Breast epithelium (tissue), 4 donors: Measurements from ENCODE around the gene QPRT. TPM values are rescaled to one million over a fixed set of nuclear protein-coding genes. Genes with fewer than 3 reads are reported as not detected.
A peak's percentile ranks its signal among the peaks of the same experiment; 100 is the strongest.

Experiments used
- DNase-seq, 2 donors: peaks; one replicate each; pipeline ENCODE4 v3.0.0-alpha.2; 2019; ENCODE audit warnings: low spot score in 2 of 2
- H3K27ac ChIP-seq, 2 donors: fragments of 200-600 bp; sonication (generic) in 1 of 2; one replicate each; pipeline ENCODE4 v1.5.1; 2016 to 2019; ENCODE audit warnings: mild to moderate bottlenecking in 1 of 2
- H3K27me3 ChIP-seq, 2 donors: fragments of 200-600 bp; sonication (generic) in 1 of 2; one replicate each; pipeline versions ENCODE4 v1.5.1 to v1.6.0; 2017 to 2019; ENCODE audit warnings: control low read depth in 1 of 2, mild to moderate bottlenecking in 1 of 2
- H3K36me3 ChIP-seq: fragments of 200-600 bp; one replicate; pipeline ENCODE4 v1.5.1; 2019
- H3K4me1 ChIP-seq, 2 donors: fragments of 200-600 bp; sonication (generic); one replicate each; pipeline ENCODE4 v1.5.1; 2016 to 2019; ENCODE audit warnings: control low read depth in 1 of 2
- H3K4me3 ChIP-seq, 3 donors: fragments of 200-600 bp; sonication (generic); 1 replicate in 2 of 3; 2 replicates in 1 of 3; pipeline ENCODE4 v1.5.1; 2016 to 2019; ENCODE audit warnings: mild to moderate bottlenecking in 3 of 3, moderate library complexity in 2 of 3
- H3K9me3 ChIP-seq, 2 donors: fragments of 200-600 bp; sonication (generic) in 1 of 2; one replicate each; pipeline ENCODE4 v1.5.1; 2016 to 2019; ENCODE audit warnings: control low read depth in 1 of 2
- CTCF ChIP-seq, 3 donors: fragments of 450-650 bp; IDR thresholded peaks; one replicate each; pipeline ENCODE4 v1.5.1; 2016 to 2017; ENCODE audit warnings: antibody characterized with exemption in 3 of 3, mild to moderate bottlenecking in 3 of 3, moderate library complexity in 3 of 3
- POLR2A ChIP-seq: fragments of 450-650 bp; IDR thresholded peaks from one replicate; pipeline ENCODE4 v1.6.1; 2016; ENCODE audit warnings: antibody characterized with exemption, mild to moderate bottlenecking, moderate library complexity
- POLR2AphosphoS5 ChIP-seq, 3 donors: sonication (generic); formaldehyde crosslinking; IDR thresholded peaks; one replicate each; pipeline ENCODE4 v1.6.1; 2017; ENCODE audit warnings: antibody characterized with exemption in 3 of 3
- intact Hi-C: fragments of 100-400 bp; cut with DNase I; formaldehyde crosslinking; loops from one replicate; pipeline ENCODE4 v1.15.1; 2023; ENCODE audit warnings: low total_unique reads
- total RNA-seq, 3 donors: library from RNA; depleted of rRNA; stranded (reverse); fragments of >200 nt; gene quantifications; one replicate each; pipeline ENCODE4 v1.1.0, GENCODE V29; 2016

Gene QPRT
- total RNA-seq, 3 donors from 2014 or later = 2.4 to 13.3 (median 9.5) TPM

GRCh38 chr16:29742683-29743275, 63.8 kb downstream of the QPRT start:
- no peak overlapping the region for H3K4me3 ChIP-seq
- no peaks in the 10 kb centered on the region for H3K9me3 ChIP-seq
- intact Hi-C loops = no loop called here
- no peaks in the 10 kb centered on the region for H3K36me3 ChIP-seq
- TF ChIP-seq CTCF (IDR thresholded peaks at IDR 0.05) (no peak), POLR2A (no peak), POLR2AphosphoS5 (IDR thresholded peaks at IDR 0.05) (no peak)
- no peak for DNase-seq
- H3K27me3 ChIP-seq = no peaks in the 10 kb centered on the region
- H3K27ac ChIP-seq = no peak overlapping the region
- H3K4me1 ChIP-seq = no peaks in the 10 kb centered on the region

DNA sequence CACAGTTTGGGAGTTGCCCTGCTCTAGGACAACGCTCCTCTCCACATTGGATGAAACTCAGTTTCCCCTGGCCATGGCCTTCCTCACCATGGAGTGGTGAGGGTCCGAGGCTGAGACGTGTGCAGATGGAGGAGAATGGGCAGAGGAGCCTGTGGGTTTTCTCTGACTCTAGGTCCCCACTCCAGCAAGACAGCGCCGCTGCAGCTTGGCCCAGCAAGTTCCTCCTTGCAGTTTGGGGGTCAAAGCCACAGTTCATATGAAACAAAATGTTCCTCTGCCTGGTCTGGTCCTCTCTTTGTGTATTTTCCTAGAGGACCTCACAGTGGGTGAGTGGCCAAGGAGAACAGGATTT, 64.5 kb downstream of the QPRT start:
- Histone ChIP-seq H3K4me1 (no peaks in the 10 kb centered on the region), H3K4me3 (no peak overlapping the region), H3K9me3 (no peaks in the 10 kb centered on the region), H3K36me3 (no peaks in the 10 kb centered on the region), H3K27me3 (no peaks in the 10 kb centered on the region), H3K27ac (no peak overlapping the region)
- no peak for TF ChIP-seq CTCF (IDR thresholded peaks at IDR 0.05)
- no peak for TF ChIP-seq POLR2AphosphoS5 (IDR thresholded peaks at IDR 0.05)
- TF ChIP-seq POLR2A = no peak
- intact Hi-C loops = no loop called here
- DNase-seq = no peak

DNA sequence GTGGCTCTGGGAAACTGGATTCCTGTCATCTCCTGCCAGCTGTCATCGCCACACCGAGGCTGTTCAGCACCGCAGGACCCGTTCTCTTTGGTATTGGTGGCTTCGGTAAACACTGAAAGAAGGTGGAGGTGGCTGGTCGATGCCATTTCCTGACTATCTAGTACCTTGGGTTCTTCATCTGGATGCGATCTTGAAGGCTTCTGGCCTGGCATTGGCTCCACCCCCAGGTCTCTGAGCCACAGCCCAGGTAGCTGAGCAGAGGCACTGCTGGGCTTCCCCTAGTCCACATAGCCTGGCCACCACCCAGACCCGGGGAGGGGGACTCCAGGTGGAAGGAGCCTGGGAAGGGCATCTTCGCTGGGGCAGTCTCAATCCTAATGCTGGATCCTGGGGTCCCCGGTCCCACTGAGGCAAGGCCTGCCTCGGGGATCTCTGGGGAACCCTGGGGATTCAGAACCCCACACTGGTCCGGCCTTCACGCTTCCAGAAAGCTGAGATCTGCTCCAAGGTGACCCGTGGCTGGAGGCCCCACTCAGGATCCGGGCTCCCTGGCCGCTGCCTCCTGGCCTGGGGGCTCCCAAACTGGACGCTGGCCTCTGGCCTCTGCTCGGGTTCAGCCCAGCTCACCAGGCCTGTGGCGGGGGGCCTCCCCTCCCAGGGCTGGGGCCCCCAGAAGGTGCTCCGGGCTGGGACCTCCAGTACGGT, 65.0 kb downstream of the QPRT start:
- no peak for TF ChIP-seq CTCF (IDR thresholded peaks at IDR 0.05)
- TF ChIP-seq POLR2AphosphoS5 (IDR thresholded peaks at IDR 0.05) = no peak
- no peak for TF ChIP-seq POLR2A
- H3K27me3 ChIP-seq = no peaks in the 10 kb centered on the region
- no peaks in the 10 kb centered on the region for H3K9me3 ChIP-seq
- intact Hi-C loops = no loop called here
- H3K4me1 ChIP-seq = no peaks in the 10 kb centered on the region
- no peaks in the 10 kb centered on the region for H3K36me3 ChIP-seq
- no peak overlapping the region for H3K27ac ChIP-seq
- DNase-seq = no peak
- H3K4me3 ChIP-seq = peak overlapping the region in 1 of 3 donors; percentile 37

GRCh38 chr16:29744541-29745101, 65.6 kb downstream of the QPRT start:
- peak overlapping the region; percentile 30 to 45 (median 37) for H3K4me3 ChIP-seq
- H3K4me1 ChIP-seq = no peaks in the 10 kb centered on the region
- no peak for DNase-seq
- no peaks in the 10 kb centered on the region for H3K9me3 ChIP-seq
- no peaks in the 10 kb centered on the region for H3K36me3 ChIP-seq
- no peaks in the 10 kb centered on the region for H3K27me3 ChIP-seq
- H3K27ac ChIP-seq = peak overlapping the region in 1 of 2 donors; percentile 12
- intact Hi-C loops = no loop called here
- no peak for TF ChIP-seq POLR2A
- no peak for TF ChIP-seq POLR2AphosphoS5 (IDR thresholded peaks at IDR 0.05)
- no peak for TF ChIP-seq CTCF (IDR thresholded peaks at IDR 0.05)
